Measurements from ENCODE around the gene P2RX4. TPM values are rescaled to one million over a fixed set of nuclear protein-coding genes. Genes with fewer than 3 reads are reported as not detected.
A peak's percentile ranks its signal among the peaks of the same experiment; 100 is the strongest.
"Not testable (repeated sequence)": the region's sequence is repeated elsewhere in the genome, so short reads cannot be mapped to it uniquely, and the experiment has no call there.

The P2RX4 gene
- 5.3 TPM for total RNA-seq

- FAIRE-seq = no peak
- peak; percentile 80 to 82 for DNase-seq (ENCODE audit: low spot score in 2 of 2)
Measured at GRCh38 chr12:121209624-121210572, at the start of gene P2RX4. TSS of gene P2RX4 (plus strand) at chr12:121210129. CDS start at chr12:121210165, 36 bp downstream.

GRCh38 chr12:121162384-121162783, 47.5 kb upstream of the P2RX4 start:
- no peak for FAIRE-seq
- DNase-seq (ENCODE audit: low spot score in 2 of 2) = no peak

GRCh38 chr12:121162985-121163384, 46.9 kb upstream of the P2RX4 start:
- DNase-seq (ENCODE audit: low spot score in 2 of 2) = no peak
- no peak for FAIRE-seq

GRCh38 chr12:121164839-121165238, 45.1 kb upstream of the P2RX4 start:
- FAIRE-seq; DNase-seq (ENCODE audit: low spot score in 2 of 2): not testable (repeated sequence)

- DNase-seq (ENCODE audit: low spot score in 2 of 2) (no peak), FAIRE-seq (no peak)
Measured at GRCh38 chr12:121165316-121165715, 44.6 kb upstream of the P2RX4 start.

- FAIRE-seq (no peak), DNase-seq (ENCODE audit: low spot score in 2 of 2) (no peak)
Measured at GRCh38 chr12:121166356-121166755, 43.6 kb upstream of the P2RX4 start.

- DNase-seq (ENCODE audit: low spot score in 2 of 2) (no peak), FAIRE-seq (no peak)
Measured at GRCh38 chr12:121167232-121167820, 42.6 kb upstream of the P2RX4 start.

- DNase-seq (ENCODE audit: low spot score in 2 of 2) (no peak), FAIRE-seq (no peak)
Measured at GRCh38 chr12:121167951-121168350, 42.0 kb upstream of the P2RX4 start.

- FAIRE-seq (no peak), DNase-seq (ENCODE audit: low spot score in 2 of 2) (no peak)
Measured at GRCh38 chr12:121170151-121170550, 39.8 kb upstream of the P2RX4 start.

- DNase-seq (ENCODE audit: low spot score in 2 of 2) = no peak
- FAIRE-seq = no peak
Measured at GRCh38 chr12:121170611-121171260, 39.2 kb upstream of the P2RX4 start.

- no peak for FAIRE-seq
- DNase-seq (ENCODE audit: low spot score in 2 of 2) = no peak
Measured at GRCh38 chr12:121172145-121172544, 37.8 kb upstream of the P2RX4 start.

GRCh38 chr12:121175383-121176119, 34.4 kb upstream of the P2RX4 start:
- no peak for FAIRE-seq

GRCh38 chr12:121176826-121177529, 33.0 kb upstream of the P2RX4 start:
- no peak for FAIRE-seq
- DNase-seq (ENCODE audit: low spot score in 2 of 2) = no peak

More at GRCh38 chr12:121175383-121176119, 34.4 kb upstream of the P2RX4 start:
- peak; percentile 12 to 45 for DNase-seq (ENCODE audit: low spot score in 2 of 2)

GRCh38 chr12:121181181-121181580, 28.7 kb upstream of the P2RX4 start:
- FAIRE-seq (no peak), DNase-seq (ENCODE audit: low spot score in 2 of 2) (no peak)

GRCh38 chr12:121182222-121182893, 27.6 kb upstream of the P2RX4 start:
- DNase-seq (ENCODE audit: low spot score in 2 of 2) (no peak), FAIRE-seq (no peak)

- DNase-seq (ENCODE audit: low spot score in 2 of 2) (no peak), FAIRE-seq (no peak)
Measured at GRCh38 chr12:121184425-121184824, 25.5 kb upstream of the P2RX4 start.

GRCh38 chr12:121184984-121185889, 24.7 kb upstream of the P2RX4 start:
- no peak for DNase-seq (ENCODE audit: low spot score in 2 of 2)
- FAIRE-seq = no peak

GRCh38 chr12:121186826-121187225, 23.1 kb upstream of the P2RX4 start:
- FAIRE-seq = no peak
- DNase-seq (ENCODE audit: low spot score in 2 of 2) = no peak
